K562 (cell line): ENCODE data around the gene BACE2. TPM values are rescaled to one million over a fixed set of nuclear protein-coding genes. Genes with fewer than 3 reads are reported as not detected.

Source experiments
- ATAC-seq: fragments of 200-7000 bp; cut with Tn5 transposase; 3 replicates; pipeline ENCODE4 v1.9.1; 2020; ENCODE audit warnings: moderate library complexity
- BruUV-seq: library from RNA; stranded (reverse); fragments of 400-500 nt; replicated peaks from 2 replicates; lab custom pipeline; 2021; lab: Mats Ljungman, UMichigan
- CTCF ChIA-PET: fragments of 300-600 bp; formaldehyde crosslinking; extraction: SDS; loops from one replicate; lab custom pipeline; 2021; ENCODE audit warnings: low intra/inter-chr PET ratio; lab: Yijun Ruan, JAX
- POLR2A ChIA-PET: fragments of 300-600, 350-650 bp; sonication (Branson Sonifier 250); formaldehyde crosslinking; extraction: SDS; loops from one replicate; lab custom pipeline; 2021; ENCODE audit warnings: antibody characterized with exemption, inconsistent platforms; lab: Yijun Ruan, JAX
- DNase-seq, 4 experiments: peaks; one replicate each; pipeline versions ENCODE4 v3.0.0 to v3.0.0-alpha.2; 2011 to 2018; ENCODE audit warnings: low spot score in 3 of 4, mixed read lengths in 3 of 4; ENCODE audit errors: extremely low read depth in 1 of 4
- FAIRE-seq: peaks from 2 replicates; lab custom pipeline; 2011; peaks lifted over from hg19 to GRCh38; lab: Jason Lieb, UNC
- H2AFZ ChIP-seq: 2 replicates; pipeline ENCODE4 v1.6.0; 2011; ENCODE audit warnings: low read depth, low read length, control low read depth, inconsistent platforms
- H3K27ac ChIP-seq: fragments of 200-600 bp; 3 replicates; pipeline ENCODE4 v1.8.0; 2011; ENCODE audit warnings: low read depth, mild to moderate bottlenecking, control low read depth, inconsistent platforms, low read length, moderate library complexity, mixed read lengths; ENCODE audit errors: extremely low read depth
- H3K27me3 ChIP-seq, 2 experiments: fragments of 300-600 bp in 1 of 2; 2 replicates in 1 of 2; 3 replicates in 1 of 2; pipeline versions ENCODE4 v1.6.0 to v1.8.0; 2011; ENCODE audit warnings: inconsistent platforms in 2 of 2, low read length in 2 of 2, mild to moderate bottlenecking in 1 of 2, mixed read lengths in 1 of 2, moderate library complexity in 1 of 2; ENCODE audit not compliant: control insufficient read depth in 2 of 2, insufficient read depth in 2 of 2
- H3K36me3 ChIP-seq: fragments of 300-600 bp; 3 replicates; pipeline ENCODE4 v1.8.0; 2011; ENCODE audit warnings: mild to moderate bottlenecking, low read length, inconsistent platforms; ENCODE audit not compliant: control insufficient read depth, insufficient read depth
- H3K4me1 ChIP-seq, 2 experiments: fragments of 200-600 bp in 1 of 2; replicated peaks in 1 of 2; 2 replicates in 1 of 2; 3 replicates in 1 of 2; pipeline versions ENCODE4 v1.5.1 to v1.8.0; 2011; ENCODE audit warnings: inconsistent platforms in 2 of 2, low read length in 2 of 2, mild to moderate bottlenecking in 1 of 2, mixed read lengths in 1 of 2, moderate library complexity in 1 of 2; ENCODE audit not compliant: control insufficient read depth in 2 of 2, insufficient read depth in 2 of 2
- H3K4me2 ChIP-seq: 2 replicates; pipeline ENCODE4 v1.6.1; 2011; ENCODE audit warnings: low read length, control low read depth, inconsistent platforms, mixed read lengths; ENCODE audit not compliant: insufficient read depth
- H3K4me3 ChIP-seq: fragments of 200-600 bp; sonication (generic), shearing (Covaris generic); 2 replicates; pipeline ENCODE4 v1.5.1; 2016; ENCODE audit warnings: control low read depth, inconsistent platforms
- H3K79me2 ChIP-seq: fragments of 200-600 bp; 3 replicates; pipeline ENCODE4 v1.8.0; 2011; ENCODE audit warnings: low read length, inconsistent platforms; ENCODE audit not compliant: control insufficient read depth, insufficient read depth
- H3K9ac ChIP-seq, 2 experiments: 2 replicates each; pipeline versions ENCODE4 v1.6.0 to v1.6.1; 2011; ENCODE audit warnings: low read depth in 2 of 2, low read length in 2 of 2, control low read depth in 1 of 2, inconsistent platforms in 1 of 2, mild to moderate bottlenecking in 1 of 2, mixed read lengths in 1 of 2; ENCODE audit not compliant: insufficient read depth in 1 of 2
- H3K9me1 ChIP-seq: one replicate; pipeline ENCODE4 v1.6.0; 2011; ENCODE audit warnings: inconsistent platforms, mild to moderate bottlenecking, low read length, moderate library complexity; ENCODE audit not compliant: control insufficient read depth, insufficient read depth
- H3K9me3 ChIP-seq: replicated peaks from 2 replicates; pipeline ENCODE4 v1.5.1; 2011; ENCODE audit warnings: low read depth, low read length, inconsistent platforms; ENCODE audit not compliant: control insufficient read depth, insufficient read depth
- H4K20me1 ChIP-seq: replicated peaks from 2 replicates; pipeline ENCODE4 v1.6.1; 2011; ENCODE audit warnings: low read length, inconsistent platforms, mixed read lengths; ENCODE audit not compliant: control insufficient read depth, insufficient read depth
- ILK ChIP-seq: fragments of 450-650 bp; IDR thresholded peaks from 2 replicates; pipeline ENCODE4 v1.6.1; 2016; ENCODE audit warnings: missing genetic modification characterization, low read depth, mild to moderate bottlenecking, missing compliant biosample characterization, moderate library complexity, borderline replicate concordance
- PRPF4 ChIP-seq: fragments of 200-400 bp; formaldehyde crosslinking; IDR thresholded peaks from one replicate; pipeline ENCODE4 v1.6.1; 2017; ENCODE audit warnings: low read length, low read depth, mild to moderate bottlenecking; ENCODE audit not compliant: insufficient read depth, poor library complexity, severe bottlenecking
- SREBF2 ChIP-seq: sonication (generic); formaldehyde crosslinking; IDR thresholded peaks from 2 replicates; pipeline ENCODE4 v1.4.0; 2020; ENCODE audit warnings: mild to moderate bottlenecking, missing genetic modification reagents
- WGBS: fragments of 100-300 bp; shearing (Covaris generic); methylation state at CpG from one replicate; pipeline ENCODE4 v1.1.6; 2016; ENCODE audit warnings: low coverage, mixed read lengths; ENCODE audit not compliant: insufficient coverage; ENCODE audit errors: missing lambda C conversion rate; 5-methylcytosine and 5-hydroxymethylcytosine counted together
- in situ Hi-C: fragments of 300-500 bp; cut with MboI; formaldehyde crosslinking; loops from 4 replicates; pipeline ENCODE4 v1.15.0; 2018; ENCODE audit warnings: inconsistent platforms, mixed read lengths
- intact Hi-C: fragments of 100-400 bp; cut with micrococcal nuclease; formaldehyde crosslinking; loops from 2 replicates; pipeline ENCODE4 v1.14.2; 2022
- polyA plus RNA-seq, 8 experiments: library from polyadenylated mRNA; depleted of rRNA in 4 of 8; stranded (reverse) in 5 of 8; unstranded in 3 of 8; fragments of >200 nt; fragmentation: Nextera tagmentation in 2 of 8; fragmentation: Illumina TruSeq in 1 of 8; extraction: Ambion mirVana in 2 of 8; extraction: Trizol in 1 of 8; gene quantifications; 2 replicates each; pipeline versions ENCODE4 v1.2.1 to v1.2.3, GENCODE V29; 2011 to 2014; ENCODE audit warnings: inconsistent platforms in 1 of 8, missing spikeins in 1 of 8
- total RNA-seq, 7 experiments: library from RNA; depleted of rRNA in 6 of 7; stranded (reverse); fragments of >200 nt in 6 of 7; fragmentation: Illumina TruSeq in 2 of 7; extraction: Trizol in 2 of 7; gene quantifications; 2 replicates each; pipeline versions ENCODE4 v1.2.1 to v1.2.3, GENCODE V29; 2011 to 2021; ENCODE audit warnings: low replicate concordance in 1 of 7
- TF ChIP-seq, protein P1 (sequence below): fragments of 450-650 bp; IDR thresholded peaks from 2 replicates; pipeline ENCODE4 v1.6.1; 2017; ENCODE audit warnings: antibody characterized with exemption
- TF ChIP-seq, protein P2 (sequence below): IDR thresholded peaks from 3 replicates; pipeline ENCODE4 v1.6.1; 2011; ENCODE audit warnings: borderline replicate concordance, mild to moderate bottlenecking, moderate library complexity; ENCODE audit not compliant: insufficient read length; ENCODE audit errors: extremely low read depth
- TF ChIP-seq, protein P3 (sequence below), 2 experiments: fragments of 450-650 bp in 1 of 2; sonication (generic) in 1 of 2; formaldehyde crosslinking in 1 of 2; IDR thresholded peaks; 2 replicates each; pipeline versions ENCODE4 v1.7.1 to v1.9.0; 2016 to 2022; ENCODE audit warnings: inconsistent platforms in 1 of 2, mild to moderate bottlenecking in 1 of 2, missing genetic modification reagents in 1 of 2

Gene BACE2
- total and polyA plus RNA-seq, 9 of the 15 experiments (the other 6 are each of a cell fraction or from before 2014, with no cell fraction given): 0.05 to 0.24 (median 0.15) TPM; not detected in 2

DNA sequence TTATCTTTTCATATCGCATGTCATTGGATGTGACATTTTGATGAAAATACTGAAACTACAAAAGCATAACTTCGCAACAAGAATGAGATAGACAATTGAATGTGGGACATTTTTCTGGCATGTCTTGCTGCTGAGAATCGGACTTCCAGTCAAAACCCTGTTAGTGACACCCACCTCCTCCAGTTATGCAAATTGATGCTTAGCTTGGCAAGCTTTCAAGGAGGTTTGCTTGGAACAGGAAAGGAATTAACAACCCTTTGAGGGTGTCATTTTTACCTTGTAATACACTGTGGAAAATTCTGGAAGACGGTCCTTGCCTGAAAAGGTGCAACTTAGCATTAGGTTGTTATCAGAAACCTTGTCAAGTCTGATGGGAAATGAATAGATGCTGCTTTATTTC lies 109.9 kb downstream of the BACE2 start:
- H3K4me3 ChIP-seq: no peak overlapping the region
- ATAC-seq (no peak), DNase-seq (no peak), FAIRE-seq (no peak)
- intact Hi-C loops (no loop called here), in situ Hi-C loops (no loop called here)
- ChIA-PET CTCF (no interaction called here), POLR2A (no interaction called here)
- H3K79me2 ChIP-seq: no peaks in the 10 kb centered on the region
- no peaks in the 10 kb centered on the region for H3K4me1 ChIP-seq
- H4K20me1 ChIP-seq: no peaks in the 10 kb centered on the region; the same call in 1 of the 2 replicates
- H3K9ac ChIP-seq: no peak overlapping the region
- H3K27me3 ChIP-seq: peaks cover 3 to 33% of the 10 kb centered on the region in 2 experiments; a peak in 3 of 5 replicates
- H3K9me3 ChIP-seq: no peaks in the 10 kb centered on the region
- BruUV-seq: no TSS peak
- no peak overlapping the region for H3K27ac ChIP-seq
- 0% methylated on average over 4 of the region's 4 CpGs for WGBS
- H2AFZ ChIP-seq: no peak overlapping the region
- no peak overlapping the region for H3K4me2 ChIP-seq
- H3K36me3 ChIP-seq: no peaks in the 10 kb centered on the region
- no peaks in the 10 kb centered on the region for H3K9me1 ChIP-seq
- TF ChIP-seq SREBF2 (CRISPR knock-in tag) (no peak), PRPF4 (no peak), ILK (tag) (no peak)
- TF ChIP-seq, protein P1, sequence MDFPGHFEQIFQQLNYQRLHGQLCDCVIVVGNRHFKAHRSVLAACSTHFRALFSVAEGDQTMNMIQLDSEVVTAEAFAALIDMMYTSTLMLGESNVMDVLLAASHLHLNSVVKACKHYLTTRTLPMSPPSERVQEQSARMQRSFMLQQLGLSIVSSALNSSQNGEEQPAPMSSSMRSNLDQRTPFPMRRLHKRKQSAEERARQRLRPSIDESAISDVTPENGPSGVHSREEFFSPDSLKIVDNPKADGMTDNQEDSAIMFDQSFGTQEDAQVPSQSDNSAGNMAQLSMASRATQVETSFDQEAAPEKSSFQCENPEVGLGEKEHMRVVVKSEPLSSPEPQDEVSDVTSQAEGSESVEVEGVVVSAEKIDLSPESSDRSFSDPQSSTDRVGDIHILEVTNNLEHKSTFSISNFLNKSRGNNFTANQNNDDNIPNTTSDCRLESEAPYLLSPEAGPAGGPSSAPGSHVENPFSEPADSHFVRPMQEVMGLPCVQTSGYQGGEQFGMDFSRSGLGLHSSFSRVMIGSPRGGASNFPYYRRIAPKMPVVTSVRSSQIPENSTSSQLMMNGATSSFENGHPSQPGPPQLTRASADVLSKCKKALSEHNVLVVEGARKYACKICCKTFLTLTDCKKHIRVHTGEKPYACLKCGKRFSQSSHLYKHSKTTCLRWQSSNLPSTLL: no peak
- TF ChIP-seq, protein P2, sequence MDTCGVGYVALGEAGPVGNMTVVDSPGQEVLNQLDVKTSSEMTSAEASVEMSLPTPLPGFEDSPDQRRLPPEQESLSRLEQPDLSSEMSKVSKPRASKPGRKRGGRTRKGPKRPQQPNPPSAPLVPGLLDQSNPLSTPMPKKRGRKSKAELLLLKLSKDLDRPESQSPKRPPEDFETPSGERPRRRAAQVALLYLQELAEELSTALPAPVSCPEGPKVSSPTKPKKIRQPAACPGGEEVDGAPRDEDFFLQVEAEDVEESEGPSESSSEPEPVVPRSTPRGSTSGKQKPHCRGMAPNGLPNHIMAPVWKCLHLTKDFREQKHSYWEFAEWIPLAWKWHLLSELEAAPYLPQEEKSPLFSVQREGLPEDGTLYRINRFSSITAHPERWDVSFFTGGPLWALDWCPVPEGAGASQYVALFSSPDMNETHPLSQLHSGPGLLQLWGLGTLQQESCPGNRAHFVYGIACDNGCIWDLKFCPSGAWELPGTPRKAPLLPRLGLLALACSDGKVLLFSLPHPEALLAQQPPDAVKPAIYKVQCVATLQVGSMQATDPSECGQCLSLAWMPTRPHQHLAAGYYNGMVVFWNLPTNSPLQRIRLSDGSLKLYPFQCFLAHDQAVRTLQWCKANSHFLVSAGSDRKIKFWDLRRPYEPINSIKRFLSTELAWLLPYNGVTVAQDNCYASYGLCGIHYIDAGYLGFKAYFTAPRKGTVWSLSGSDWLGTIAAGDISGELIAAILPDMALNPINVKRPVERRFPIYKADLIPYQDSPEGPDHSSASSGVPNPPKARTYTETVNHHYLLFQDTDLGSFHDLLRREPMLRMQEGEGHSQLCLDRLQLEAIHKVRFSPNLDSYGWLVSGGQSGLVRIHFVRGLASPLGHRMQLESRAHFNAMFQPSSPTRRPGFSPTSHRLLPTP: no peak
- TF ChIP-seq, protein P3, sequence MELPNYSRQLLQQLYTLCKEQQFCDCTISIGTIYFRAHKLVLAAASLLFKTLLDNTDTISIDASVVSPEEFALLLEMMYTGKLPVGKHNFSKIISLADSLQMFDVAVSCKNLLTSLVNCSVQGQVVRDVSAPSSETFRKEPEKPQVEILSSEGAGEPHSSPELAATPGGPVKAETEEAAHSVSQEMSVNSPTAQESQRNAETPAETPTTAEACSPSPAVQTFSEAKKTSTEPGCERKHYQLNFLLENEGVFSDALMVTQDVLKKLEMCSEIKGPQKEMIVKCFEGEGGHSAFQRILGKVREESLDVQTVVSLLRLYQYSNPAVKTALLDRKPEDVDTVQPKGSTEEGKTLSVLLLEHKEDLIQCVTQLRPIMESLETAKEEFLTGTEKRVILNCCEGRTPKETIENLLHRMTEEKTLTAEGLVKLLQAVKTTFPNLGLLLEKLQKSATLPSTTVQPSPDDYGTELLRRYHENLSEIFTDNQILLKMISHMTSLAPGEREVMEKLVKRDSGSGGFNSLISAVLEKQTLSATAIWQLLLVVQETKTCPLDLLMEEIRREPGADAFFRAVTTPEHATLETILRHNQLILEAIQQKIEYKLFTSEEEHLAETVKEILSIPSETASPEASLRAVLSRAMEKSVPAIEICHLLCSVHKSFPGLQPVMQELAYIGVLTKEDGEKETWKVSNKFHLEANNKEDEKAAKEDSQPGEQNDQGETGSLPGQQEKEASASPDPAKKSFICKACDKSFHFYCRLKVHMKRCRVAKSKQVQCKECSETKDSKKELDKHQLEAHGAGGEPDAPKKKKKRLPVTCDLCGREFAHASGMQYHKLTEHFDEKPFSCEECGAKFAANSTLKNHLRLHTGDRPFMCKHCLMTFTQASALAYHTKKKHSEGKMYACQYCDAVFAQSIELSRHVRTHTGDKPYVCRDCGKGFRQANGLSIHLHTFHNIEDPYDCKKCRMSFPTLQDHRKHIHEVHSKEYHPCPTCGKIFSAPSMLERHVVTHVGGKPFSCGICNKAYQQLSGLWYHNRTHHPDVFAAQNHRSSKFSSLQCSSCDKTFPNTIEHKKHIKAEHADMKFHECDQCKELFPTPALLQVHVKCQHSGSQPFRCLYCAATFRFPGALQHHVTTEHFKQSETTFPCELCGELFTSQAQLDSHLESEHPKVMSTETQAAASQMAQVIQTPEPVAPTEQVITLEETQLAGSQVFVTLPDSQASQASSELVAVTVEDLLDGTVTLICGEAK (IDR thresholded peaks at IDR 0.05): no peak
- TF ChIP-seq, protein P3 (CRISPR knock-in tag; IDR thresholded peaks at IDR 0.05): no peak
